ENCODE data around the gene ITSN2. TPM values are rescaled to one million over a fixed set of nuclear protein-coding genes. Genes with fewer than 3 reads are reported as not detected.
"Not testable (repeated sequence)": the region's sequence is repeated elsewhere in the genome, so short reads cannot be mapped to it uniquely, and the experiment has no call there.

ITSN2 gene
- total and polyA plus RNA-seq, 4 donors, result 10.1 to 32.4 (median 21.6) TPM

GRCh38 chr2:24339098-24339497 is 21.2 kb downstream of the ITSN2 start:
- H3K9ac ChIP-seq (ENCODE audit: low read depth in 1 of 2, low read length in 2 of 2); DNase-seq (ENCODE audit: low spot score); H3K4me3 ChIP-seq (ENCODE audit: low read depth in 1 of 3, low read length in 3 of 3); H3K27ac ChIP-seq (ENCODE audit: low read depth in 1 of 2, low read length in 2 of 2); H3K36me3 ChIP-seq (ENCODE audit: control insufficient read depth in 4 of 4, insufficient read depth in 3 of 4, low read depth in 1 of 4, low read length in 3 of 4); H3K9me3 ChIP-seq (ENCODE audit: control insufficient read depth in 4 of 4, low read length in 3 of 4); H3K27me3 ChIP-seq (ENCODE audit: control insufficient read depth in 4 of 4, insufficient read depth in 4 of 4, low read length in 3 of 4): not testable (repeated sequence)
- peaks cover 14 to 21% (median 18%) of the 10 kb centered on the region in 4 donors for H3K4me1 ChIP-seq (ENCODE audit: control insufficient read depth in 4 of 4, insufficient read depth in 4 of 4, low read length in 3 of 4)
- TF ChIP-seq NR2F2 (IDR thresholded peaks at IDR 0.05), result peak; percentile 20
- 66% methylated on average over 9 of the region's 9 CpGs for WGBS

DNA sequence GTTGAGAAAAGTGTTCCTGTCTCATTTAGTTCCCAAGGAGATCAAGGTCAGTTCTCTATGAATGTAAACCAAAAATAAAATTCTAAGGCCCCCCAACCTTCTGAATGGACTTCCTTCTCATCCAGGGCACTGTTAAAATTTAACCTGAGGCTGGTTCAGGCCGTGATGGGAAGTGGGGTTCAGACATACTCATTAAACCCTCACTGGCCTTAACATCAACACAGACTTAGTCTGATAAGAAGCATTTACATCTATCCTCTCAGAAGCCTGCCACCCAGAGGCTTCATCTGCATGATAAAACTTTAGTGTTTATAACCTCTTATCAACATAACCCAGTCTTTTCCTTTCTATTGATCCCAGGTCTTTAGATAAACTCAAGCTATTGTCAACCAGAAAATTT is 22.4 kb downstream of the ITSN2 start:
- TF ChIP-seq HNF4G (IDR thresholded peaks at IDR 0.05) (no peak), TAF1 (conservative IDR thresholded peaks at IDR 0.05) (no peak), ATF3 (IDR thresholded peaks at IDR 0.05) (no peak), SP1 (IDR thresholded peaks at IDR 0.05) (no peak), HNF4A (conservative IDR thresholded peaks at IDR 0.05) (no peak), JUND (IDR thresholded peaks at IDR 0.05) (no peak), YY1 (IDR thresholded peaks at IDR 0.05) (no peak), GABPA (IDR thresholded peaks at IDR 0.05 in 1 of 2, conservative IDR thresholded peaks at IDR 0.05 in 1 of 2) (no peak), EGR1 (IDR thresholded peaks at IDR 0.05; ENCODE audit: low read depth in 2 of 2) (no peak), NR2F2 (IDR thresholded peaks at IDR 0.05) (no peak)
- TF ChIP-seq, protein P1, sequence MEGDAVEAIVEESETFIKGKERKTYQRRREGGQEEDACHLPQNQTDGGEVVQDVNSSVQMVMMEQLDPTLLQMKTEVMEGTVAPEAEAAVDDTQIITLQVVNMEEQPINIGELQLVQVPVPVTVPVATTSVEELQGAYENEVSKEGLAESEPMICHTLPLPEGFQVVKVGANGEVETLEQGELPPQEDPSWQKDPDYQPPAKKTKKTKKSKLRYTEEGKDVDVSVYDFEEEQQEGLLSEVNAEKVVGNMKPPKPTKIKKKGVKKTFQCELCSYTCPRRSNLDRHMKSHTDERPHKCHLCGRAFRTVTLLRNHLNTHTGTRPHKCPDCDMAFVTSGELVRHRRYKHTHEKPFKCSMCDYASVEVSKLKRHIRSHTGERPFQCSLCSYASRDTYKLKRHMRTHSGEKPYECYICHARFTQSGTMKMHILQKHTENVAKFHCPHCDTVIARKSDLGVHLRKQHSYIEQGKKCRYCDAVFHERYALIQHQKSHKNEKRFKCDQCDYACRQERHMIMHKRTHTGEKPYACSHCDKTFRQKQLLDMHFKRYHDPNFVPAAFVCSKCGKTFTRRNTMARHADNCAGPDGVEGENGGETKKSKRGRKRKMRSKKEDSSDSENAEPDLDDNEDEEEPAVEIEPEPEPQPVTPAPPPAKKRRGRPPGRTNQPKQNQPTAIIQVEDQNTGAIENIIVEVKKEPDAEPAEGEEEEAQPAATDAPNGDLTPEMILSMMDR (IDR thresholded peaks at IDR 0.05; ENCODE audit: low read depth, low read length, missing input control), result no peak
- no peaks in the 10 kb centered on the region for H3K27me3 ChIP-seq (ENCODE audit: control insufficient read depth in 4 of 4, insufficient read depth in 4 of 4, low read length in 3 of 4)
- no peak for DNase-seq (ENCODE audit: low spot score)
- no peak overlapping the region for H3K9ac ChIP-seq (ENCODE audit: low read depth in 1 of 2, low read length in 2 of 2)
- no peak overlapping the region for H3K4me3 ChIP-seq (ENCODE audit: low read depth in 1 of 3, low read length in 3 of 3)
- H3K9me3 ChIP-seq (ENCODE audit: control insufficient read depth in 4 of 4, low read length in 3 of 4), result no peaks in the 10 kb centered on the region
- H3K4me1 ChIP-seq (ENCODE audit: control insufficient read depth in 4 of 4, insufficient read depth in 4 of 4, low read length in 3 of 4), result peaks cover 13 to 26% (median 20%) of the 10 kb centered on the region in 4 donors
- no peaks in the 10 kb centered on the region for H3K36me3 ChIP-seq (ENCODE audit: control insufficient read depth in 4 of 4, insufficient read depth in 3 of 4, low read depth in 1 of 4, low read length in 3 of 4)
- no peak overlapping the region for H3K27ac ChIP-seq (ENCODE audit: low read depth in 1 of 2, low read length in 2 of 2)
- WGBS, result 18% methylated on average over 1 of the region's 1 CpG

DNA sequence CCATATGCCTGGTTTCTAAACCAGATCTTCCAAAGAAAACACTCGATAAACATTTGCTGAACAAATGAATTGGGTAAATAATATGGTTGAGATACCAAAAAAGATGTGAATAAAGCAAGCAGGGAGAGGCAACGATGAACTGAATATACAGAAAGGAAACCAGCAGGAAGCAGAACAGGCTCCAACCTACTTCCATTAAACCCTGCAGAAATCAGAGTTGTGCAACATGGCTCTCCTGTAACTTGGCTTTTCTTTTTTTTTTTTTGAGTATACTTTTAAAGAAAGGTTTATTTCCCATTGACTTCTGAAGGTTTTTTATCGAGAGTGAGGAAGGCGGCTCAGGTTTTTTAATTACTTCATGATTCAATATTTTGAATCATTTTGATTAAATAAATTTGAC is 23.5 kb downstream of the ITSN2 start:
- no peaks in the 10 kb centered on the region for H3K27me3 ChIP-seq (ENCODE audit: control insufficient read depth in 4 of 4, insufficient read depth in 4 of 4, low read length in 3 of 4)
- no peaks in the 10 kb centered on the region for H3K36me3 ChIP-seq (ENCODE audit: control insufficient read depth in 4 of 4, insufficient read depth in 3 of 4, low read depth in 1 of 4, low read length in 3 of 4)
- H3K9ac ChIP-seq (ENCODE audit: low read depth in 1 of 2, low read length in 2 of 2), result no peak overlapping the region
- H3K4me1 ChIP-seq (ENCODE audit: control insufficient read depth in 4 of 4, insufficient read depth in 4 of 4, low read length in 3 of 4), result peaks cover 13 to 23% (median 21%) of the 10 kb centered on the region in 4 donors
- no peak overlapping the region for H3K27ac ChIP-seq (ENCODE audit: low read depth in 1 of 2, low read length in 2 of 2)
- no peaks in the 10 kb centered on the region for H3K9me3 ChIP-seq (ENCODE audit: control insufficient read depth in 4 of 4, low read length in 3 of 4)
- no peak for DNase-seq (ENCODE audit: low spot score)
- H3K4me3 ChIP-seq (ENCODE audit: low read depth in 1 of 3, low read length in 3 of 3), result no peak overlapping the region
- TF ChIP-seq EGR1 (IDR thresholded peaks at IDR 0.05; ENCODE audit: low read depth in 2 of 2) (no peak), HNF4A (conservative IDR thresholded peaks at IDR 0.05) (no peak), FOXA1 (IDR thresholded peaks at IDR 0.05) (no peak), ATF3 (IDR thresholded peaks at IDR 0.05) (no peak)
- TF ChIP-seq, protein P1 (IDR thresholded peaks at IDR 0.05; ENCODE audit: low read depth, low read length, missing input control), result no peak
- 56% methylated on average over 4 of the region's 4 CpGs for WGBS
